Measurements from ENCODE around the gene NME8.

The NME8 gene

GRCh38 chr7:37826825-37827224, 21.6 kb upstream of the NME8 start:
- Histone ChIP-seq H3K9me3 (ENCODE audit: severe bottlenecking) (no peaks in the 10 kb centered on the region), H3K4me3 (ENCODE audit: low read depth, low read length) (no peak overlapping the region), H3K27ac (no peak overlapping the region), H3K36me3 (no peaks in the 10 kb centered on the region), H3K27me3 (ENCODE audit: insufficient read depth, low read depth, severe bottlenecking) (no peaks in the 10 kb centered on the region)
- no peak for TF ChIP-seq CTCF (IDR thresholded peaks at IDR 0.05; ENCODE audit: low read depth, low read length)
- no peak for DNase-seq

- Histone ChIP-seq H3K4me3 (ENCODE audit: low read depth, low read length) (no peak overlapping the region), H3K36me3 (no peaks in the 10 kb centered on the region), H3K27ac (no peak overlapping the region), H3K27me3 (ENCODE audit: insufficient read depth, low read depth, severe bottlenecking) (no peaks in the 10 kb centered on the region), H3K9me3 (ENCODE audit: severe bottlenecking) (no peaks in the 10 kb centered on the region)
- no peak for TF ChIP-seq CTCF (IDR thresholded peaks at IDR 0.05; ENCODE audit: low read depth, low read length)
- no peak for DNase-seq
Measured at GRCh38 chr7:37831244-37831643, 17.2 kb upstream of the NME8 start.

GRCh38 chr7:37832194-37832593, 16.2 kb upstream of the NME8 start:
- DNase-seq: no peak

GRCh38 chr7:37833107-37833817, 15.1 kb upstream of the NME8 start:
- peak overlapping the region; percentile 62 for H3K4me3 ChIP-seq (ENCODE audit: low read depth, low read length)
- H3K27me3 ChIP-seq (ENCODE audit: insufficient read depth, low read depth, severe bottlenecking): no peaks in the 10 kb centered on the region
- no peaks in the 10 kb centered on the region for H3K9me3 ChIP-seq (ENCODE audit: severe bottlenecking)
- peak; percentile 38 for DNase-seq
- H3K27ac ChIP-seq: no peak overlapping the region
- H3K36me3 ChIP-seq: no peaks in the 10 kb centered on the region
- TF ChIP-seq CTCF (IDR thresholded peaks at IDR 0.05; ENCODE audit: low read depth, low read length): peak; percentile 51

More at GRCh38 chr7:37832194-37832593, 16.2 kb upstream of the NME8 start:
- Histone ChIP-seq H3K4me3 (ENCODE audit: low read depth, low read length) (no peak overlapping the region), H3K36me3 (no peaks in the 10 kb centered on the region), H3K9me3 (ENCODE audit: severe bottlenecking) (no peaks in the 10 kb centered on the region), H3K27ac (no peak overlapping the region), H3K27me3 (ENCODE audit: insufficient read depth, low read depth, severe bottlenecking) (no peaks in the 10 kb centered on the region)
- TF ChIP-seq CTCF (IDR thresholded peaks at IDR 0.05; ENCODE audit: low read depth, low read length): no peak

- Histone ChIP-seq H3K4me3 (ENCODE audit: low read depth, low read length) (no peak overlapping the region), H3K27me3 (ENCODE audit: insufficient read depth, low read depth, severe bottlenecking) (no peaks in the 10 kb centered on the region), H3K36me3 (no peaks in the 10 kb centered on the region), H3K27ac (no peak overlapping the region), H3K9me3 (ENCODE audit: severe bottlenecking) (no peaks in the 10 kb centered on the region)
- DNase-seq: no peak
- no peak for TF ChIP-seq CTCF (IDR thresholded peaks at IDR 0.05; ENCODE audit: low read depth, low read length)
Measured at GRCh38 chr7:37833818-37834146, 14.6 kb upstream of the NME8 start.

- H3K9me3 ChIP-seq (ENCODE audit: severe bottlenecking): no peaks in the 10 kb centered on the region
- no peaks in the 10 kb centered on the region for H3K36me3 ChIP-seq
- peak; percentile 19 for DNase-seq
- TF ChIP-seq CTCF (IDR thresholded peaks at IDR 0.05; ENCODE audit: low read depth, low read length): 0 out of 2 replicates have a peak, but pooled peaks have one; percentile 31
- no peaks in the 10 kb centered on the region for H3K27me3 ChIP-seq (ENCODE audit: insufficient read depth, low read depth, severe bottlenecking)
- H3K27ac ChIP-seq: no peak overlapping the region
- no peak overlapping the region for H3K4me3 ChIP-seq (ENCODE audit: low read depth, low read length)
Measured at GRCh38 chr7:37853468-37853867, 5.1 kb downstream of the NME8 start.
